Measurements from ENCODE around the gene STAMBP.

Gene STAMBP

GRCh38 chr2:73827660-73828388 is 937 bp upstream of the STAMBP start:
- Histone ChIP-seq H3K14ac (ENCODE audit: low read length) (no peak overlapping the region), H4K8ac (ENCODE audit: low read depth, low read length) (no peak overlapping the region), H2AK5ac (ENCODE audit: low read depth, low read length) (no peak overlapping the region), H3K23ac (ENCODE audit: low read depth, low read length, poor library complexity) (no peak overlapping the region), H3K4me3 (ENCODE audit: low read length in 2 of 2) (peak overlapping the region in 1 of 2 donors; percentile 64), H3K4me1 (ENCODE audit: control insufficient read depth in 2 of 2, insufficient read depth in 1 of 2, low read depth in 1 of 2, low read length in 2 of 2) (peaks cover 1 to 9% of the 10 kb centered on the region in 2 donors), H3K18ac (ENCODE audit: low read length) (no peak overlapping the region), H2AFZ (ENCODE audit: low read length) (peak overlapping the region; percentile 91), H3K4me2 (ENCODE audit: insufficient read depth, low read length, poor library complexity, severe bottlenecking) (no peak overlapping the region), H3K9me3 (replicated peaks in 1 of 2; ENCODE audit: control insufficient read depth in 2 of 2, insufficient read depth in 1 of 2, low read depth in 1 of 2, low read length in 2 of 2) (peaks cover 0 to 2% of the 10 kb centered on the region in 2 donors), H2BK120ac (ENCODE audit: low read depth, low read length) (no peak overlapping the region), H2BK5ac (ENCODE audit: low read length) (no peak overlapping the region), H3K79me1 (ENCODE audit: low read depth, low read length) (no peaks in the 10 kb centered on the region), H2BK12ac (ENCODE audit: low read length) (no peak overlapping the region), H3K36me3 (replicated peaks in 1 of 2; ENCODE audit: control insufficient read depth in 2 of 2, insufficient read depth in 2 of 2, low read length in 2 of 2) (peaks cover 5 to 21% of the 10 kb centered on the region in 2 donors), H3K27ac (replicated peaks; ENCODE audit: low read length) (no peak overlapping the region), H3K27me3 (ENCODE audit: control insufficient read depth in 3 of 3, insufficient read depth in 3 of 3, low read depth in 1 of 3, low read length in 3 of 3) (peaks cover 0 to 3% (median 0%) of the 10 kb centered on the region in 3 experiments), H4K91ac (ENCODE audit: low read depth, low read length, poor library complexity) (no peak overlapping the region), H3K4ac (ENCODE audit: low read length) (no peak overlapping the region), H3K9ac (ENCODE audit: low read depth, low read length, poor library complexity) (no peak overlapping the region), H2BK15ac (ENCODE audit: low read length) (no peak overlapping the region)
- DNase-seq (ENCODE audit: low spot score): no peak
- WGBS, 2 donors (ENCODE audit: extremely low coverage in 2 of 2, insufficient read length in 2 of 2, insufficient replicate concordance in 1 of 2): no CpG with 5 or more reads among the region's 9 CpGs

- Histone ChIP-seq H3K14ac (ENCODE audit: low read length) (no peak overlapping the region), H2BK120ac (ENCODE audit: low read depth, low read length) (no peak overlapping the region), H3K9ac (ENCODE audit: low read depth, low read length, poor library complexity) (no peak overlapping the region), H4K8ac (ENCODE audit: low read depth, low read length) (no peak overlapping the region), H4K91ac (ENCODE audit: low read depth, low read length, poor library complexity) (no peak overlapping the region), H3K79me1 (ENCODE audit: low read depth, low read length) (no peaks in the 10 kb centered on the region), H3K4me2 (ENCODE audit: insufficient read depth, low read length, poor library complexity, severe bottlenecking) (no peak overlapping the region), H2AFZ (ENCODE audit: low read length) (peak overlapping the region; percentile 91), H3K9me3 (replicated peaks in 1 of 2; ENCODE audit: control insufficient read depth in 2 of 2, insufficient read depth in 1 of 2, low read depth in 1 of 2, low read length in 2 of 2) (peaks cover 0 to 2% of the 10 kb centered on the region in 2 donors), H2BK5ac (ENCODE audit: low read length) (no peak overlapping the region), H3K4ac (ENCODE audit: low read length) (no peak overlapping the region), H3K18ac (ENCODE audit: low read length) (no peak overlapping the region), H3K23ac (ENCODE audit: low read depth, low read length, poor library complexity) (no peak overlapping the region), H2BK15ac (ENCODE audit: low read length) (no peak overlapping the region), H3K4me3 (ENCODE audit: low read length in 2 of 2) (peak overlapping the region in 1 of 2 donors; percentile 64), H3K27ac (replicated peaks; ENCODE audit: low read length) (no peak overlapping the region), H2BK12ac (ENCODE audit: low read length) (no peak overlapping the region), H2AK5ac (ENCODE audit: low read depth, low read length) (no peak overlapping the region), H3K4me1 (ENCODE audit: control insufficient read depth in 2 of 2, insufficient read depth in 1 of 2, low read depth in 1 of 2, low read length in 2 of 2) (peaks cover 1 to 9% of the 10 kb centered on the region in 2 donors), H3K36me3 (replicated peaks in 1 of 2; ENCODE audit: control insufficient read depth in 2 of 2, insufficient read depth in 2 of 2, low read length in 2 of 2) (peaks cover 5 to 27% of the 10 kb centered on the region in 2 donors), H3K27me3 (ENCODE audit: control insufficient read depth in 3 of 3, insufficient read depth in 3 of 3, low read depth in 1 of 3, low read length in 3 of 3) (peaks cover 0 to 3% (median 0%) of the 10 kb centered on the region in 3 experiments)
- DNase-seq (ENCODE audit: low spot score): no peak
- WGBS, 2 donors (ENCODE audit: extremely low coverage in 2 of 2, insufficient read length in 2 of 2, insufficient replicate concordance in 1 of 2): no CpG with 5 or more reads among the region's 4 CpGs
Observed at GRCh38 chr2:73828389-73828817, 358 bp upstream of the STAMBP start.

GRCh38 chr2:73830871-73831401 is 2.2 kb downstream of the STAMBP start:
- H3K4me1 ChIP-seq (ENCODE audit: control insufficient read depth in 2 of 2, insufficient read depth in 1 of 2, low read depth in 1 of 2, low read length in 2 of 2): peaks cover 1 to 9% of the 10 kb centered on the region in 2 donors
- H3K23ac ChIP-seq (ENCODE audit: low read depth, low read length, poor library complexity): no peak overlapping the region
- H3K27ac ChIP-seq (replicated peaks; ENCODE audit: low read length): no peak overlapping the region

GRCh38 chr2:73832930-73833329 is 4.2 kb downstream of the STAMBP start:
- Histone ChIP-seq H3K79me1 (ENCODE audit: low read depth, low read length) (peaks cover 2% of the 10 kb centered on the region), H3K9ac (ENCODE audit: low read depth, low read length, poor library complexity) (no peak overlapping the region)
- DNase-seq (ENCODE audit: low spot score): no peak

More at GRCh38 chr2:73830871-73831401, 2.2 kb downstream of the STAMBP start:
- no peak overlapping the region for H2BK12ac ChIP-seq (ENCODE audit: low read length)
- WGBS, 2 donors (ENCODE audit: extremely low coverage in 2 of 2, insufficient read length in 2 of 2, insufficient replicate concordance in 1 of 2): no CpG with 5 or more reads among the region's 11 CpGs
- peaks cover 0 to 3% (median 0%) of the 10 kb centered on the region in 3 experiments for H3K27me3 ChIP-seq (ENCODE audit: control insufficient read depth in 3 of 3, insufficient read depth in 3 of 3, low read depth in 1 of 3, low read length in 3 of 3)
- no peak overlapping the region for H3K9ac ChIP-seq (ENCODE audit: low read depth, low read length, poor library complexity)
- H4K8ac ChIP-seq (ENCODE audit: low read depth, low read length): no peak overlapping the region
- DNase-seq (ENCODE audit: low spot score): no peak
- H3K4ac ChIP-seq (ENCODE audit: low read length): no peak overlapping the region
- no peak overlapping the region for H3K4me3 ChIP-seq (ENCODE audit: low read length in 2 of 2)
- H2BK120ac ChIP-seq (ENCODE audit: low read depth, low read length): no peak overlapping the region
- no peaks in the 10 kb centered on the region for H3K79me1 ChIP-seq (ENCODE audit: low read depth, low read length)
- H2BK5ac ChIP-seq (ENCODE audit: low read length): no peak overlapping the region
- H2AFZ ChIP-seq (ENCODE audit: low read length): no peak overlapping the region
- no peak overlapping the region for H3K18ac ChIP-seq (ENCODE audit: low read length)
- peaks cover 0 to 2% of the 10 kb centered on the region in 2 donors for H3K9me3 ChIP-seq (replicated peaks in 1 of 2; ENCODE audit: control insufficient read depth in 2 of 2, insufficient read depth in 1 of 2, low read depth in 1 of 2, low read length in 2 of 2)
- H2AK5ac ChIP-seq (ENCODE audit: low read depth, low read length): no peak overlapping the region
- peaks cover 10 to 43% of the 10 kb centered on the region in 2 donors for H3K36me3 ChIP-seq (replicated peaks in 1 of 2; ENCODE audit: control insufficient read depth in 2 of 2, insufficient read depth in 2 of 2, low read length in 2 of 2)
- no peak overlapping the region for H3K14ac ChIP-seq (ENCODE audit: low read length)
- H3K4me2 ChIP-seq (ENCODE audit: insufficient read depth, low read length, poor library complexity, severe bottlenecking): no peak overlapping the region
- no peak overlapping the region for H2BK15ac ChIP-seq (ENCODE audit: low read length)
- H4K91ac ChIP-seq (ENCODE audit: low read depth, low read length, poor library complexity): no peak overlapping the region

More at GRCh38 chr2:73832930-73833329, 4.2 kb downstream of the STAMBP start:
- Histone ChIP-seq H3K23ac (ENCODE audit: low read depth, low read length, poor library complexity) (no peak overlapping the region), H3K4me2 (ENCODE audit: insufficient read depth, low read length, poor library complexity, severe bottlenecking) (no peak overlapping the region), H3K27me3 (ENCODE audit: control insufficient read depth in 3 of 3, insufficient read depth in 3 of 3, low read depth in 1 of 3, low read length in 3 of 3) (no peaks in the 10 kb centered on the region), H3K14ac (ENCODE audit: low read length) (no peak overlapping the region), H3K4me1 (ENCODE audit: control insufficient read depth in 2 of 2, insufficient read depth in 1 of 2, low read depth in 1 of 2, low read length in 2 of 2) (peaks cover 1 to 9% of the 10 kb centered on the region in 2 donors), H2BK5ac (ENCODE audit: low read length) (no peak overlapping the region), H3K27ac (replicated peaks; ENCODE audit: low read length) (no peak overlapping the region), H2BK120ac (ENCODE audit: low read depth, low read length) (no peak overlapping the region), H3K36me3 (replicated peaks in 1 of 2; ENCODE audit: control insufficient read depth in 2 of 2, insufficient read depth in 2 of 2, low read length in 2 of 2) (peaks cover 13 to 54% of the 10 kb centered on the region in 2 donors), H3K9me3 (replicated peaks in 1 of 2; ENCODE audit: control insufficient read depth in 2 of 2, insufficient read depth in 1 of 2, low read depth in 1 of 2, low read length in 2 of 2) (no peaks in the 10 kb centered on the region), H4K91ac (ENCODE audit: low read depth, low read length, poor library complexity) (no peak overlapping the region), H3K18ac (ENCODE audit: low read length) (no peak overlapping the region), H2AFZ (ENCODE audit: low read length) (no peak overlapping the region), H3K4me3 (ENCODE audit: low read length in 2 of 2) (no peak overlapping the region), H3K4ac (ENCODE audit: low read length) (no peak overlapping the region), H4K8ac (ENCODE audit: low read depth, low read length) (no peak overlapping the region), H2BK12ac (ENCODE audit: low read length) (no peak overlapping the region), H2BK15ac (ENCODE audit: low read length) (no peak overlapping the region), H2AK5ac (ENCODE audit: low read depth, low read length) (no peak overlapping the region)

Data from neuronal stem cell (in vitro differentiated cells).